Hepatocyte (in vitro differentiated cells): ENCODE measurements around the gene ZNF438.
"Not testable (repeated sequence)": the region's sequence is repeated elsewhere in the genome, so short reads cannot be mapped to it uniquely, and the experiment has no call there.

ENCODE experiments used
- CTCF ChIP-seq: fragments of 200-600 bp; sonication (generic); IDR thresholded peaks from 2 replicates; pipeline ENCODE4 v1.5.1; 2016; ENCODE audit warnings: antibody characterized with exemption, mild to moderate bottlenecking; ENCODE audit not compliant: poor library complexity
- EZH2phosphoT487 ChIP-seq: fragments of 200-600 bp; sonication (generic); IDR thresholded peaks from one replicate; pipeline ENCODE4 v1.6.1; 2018; ENCODE audit warnings: antibody characterized with exemption, mild to moderate bottlenecking, low read depth, moderate library complexity; ENCODE audit not compliant: unreplicated experiment, severe bottlenecking

DNA sequence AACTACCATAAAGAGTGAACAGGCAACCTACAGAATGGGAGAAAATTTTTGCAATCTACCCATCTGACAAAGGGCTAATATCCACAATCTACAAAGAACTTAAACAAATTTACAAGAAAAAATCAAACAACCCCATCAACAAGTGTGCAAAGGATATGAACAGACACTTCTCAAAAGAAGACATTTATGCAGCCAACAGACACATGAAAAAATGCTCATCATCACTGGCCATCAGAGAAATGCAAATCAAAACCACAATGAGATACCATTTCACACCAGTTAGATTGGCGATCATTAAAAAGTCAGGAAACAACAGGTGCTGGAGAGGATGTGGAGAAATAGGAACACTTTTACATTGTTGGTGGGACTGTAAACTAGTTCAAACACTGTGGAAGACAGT is 5.4 kb downstream of the ZNF438 start:
- not testable (repeated sequence) for TF ChIP-seq CTCF, EZH2phosphoT487
